Endodermal cell (in vitro differentiated cells): ENCODE data around the gene SCN3B. TPM values are rescaled to one million over a fixed set of nuclear protein-coding genes. Genes with fewer than 3 reads are reported as not detected.

ENCODE experiments used
- DNase-seq: peaks from one replicate; pipeline ENCODE4 v3.0.0-alpha.2; 2017
- H3K27ac ChIP-seq: 2 replicates; pipeline ENCODE4 v1.5.1; 2013; ENCODE audit warnings: mild to moderate bottlenecking, low read depth, low read length, moderate library complexity
- H3K27me3 ChIP-seq: 2 replicates; pipeline ENCODE4 v1.6.1; 2013; ENCODE audit warnings: mild to moderate bottlenecking, low read length, moderate library complexity; ENCODE audit not compliant: insufficient read depth, control insufficient read depth, poor library complexity, severe bottlenecking
- H3K36me3 ChIP-seq: 2 replicates; pipeline ENCODE4 v1.7.0; 2013; ENCODE audit warnings: mild to moderate bottlenecking, low read length, moderate library complexity; ENCODE audit not compliant: control insufficient read depth, insufficient read depth
- H3K4me1 ChIP-seq: one replicate; pipeline ENCODE4 v1.7.0; 2013; ENCODE audit warnings: low read length; ENCODE audit not compliant: control insufficient read depth, insufficient read depth
- H3K4me3 ChIP-seq: 2 replicates; pipeline ENCODE4 v1.5.1; 2013; ENCODE audit warnings: mild to moderate bottlenecking, low read length, moderate library complexity
- H3K9ac ChIP-seq: 2 replicates; pipeline ENCODE4 v1.6.1; 2013; ENCODE audit warnings: mild to moderate bottlenecking, low read length, moderate library complexity; ENCODE audit not compliant: poor library complexity, severe bottlenecking; ENCODE audit errors: extremely low read depth
- H3K9me3 ChIP-seq: 2 replicates; pipeline ENCODE4 v1.6.1; 2013; ENCODE audit warnings: mild to moderate bottlenecking, low read length, moderate library complexity; ENCODE audit not compliant: control insufficient read depth
- H3K27ac Mint-ChIP-seq: 2 replicates; pipeline ENCODE4 v1.8.0; 2020; ENCODE audit warnings: mixed read lengths
- H3K27me3 Mint-ChIP-seq: 2 replicates; pipeline ENCODE4 v1.8.0; 2021; ENCODE audit warnings: mild to moderate bottlenecking, mixed read lengths; ENCODE audit not compliant: insufficient read depth
- H3K36me3 Mint-ChIP-seq: 2 replicates; pipeline ENCODE4 v1.8.0; 2020; ENCODE audit warnings: low read depth, mixed read lengths
- H3K4me1 Mint-ChIP-seq: 2 replicates; pipeline ENCODE4 v1.8.0; 2020; ENCODE audit warnings: mixed read lengths
- H3K4me3 Mint-ChIP-seq: 2 replicates; pipeline ENCODE4 v1.8.0; 2020; ENCODE audit warnings: mild to moderate bottlenecking, moderate library complexity, mixed read lengths
- H3K9me3 Mint-ChIP-seq: 2 replicates; pipeline ENCODE4 v1.8.0; 2020; ENCODE audit warnings: mild to moderate bottlenecking, mixed read lengths
- CTCF ChIP-seq: fragments of 200-600 bp; sonication (generic); conservative IDR thresholded peaks from 2 replicates; pipeline ENCODE4 v1.5.0; 2021; ENCODE audit warnings: antibody characterized with exemption, mild to moderate bottlenecking
- WGBS, 2 experiments: methylation state at CpG; one replicate each; pipeline versions ENCODE4 v1.1.5 to v1.1.7; 2013; ENCODE audit warnings: missing lambda C conversion rate in 2 of 2, mixed read lengths in 1 of 2; ENCODE audit not compliant: insufficient coverage in 1 of 2, insufficient read length in 1 of 2; 5-methylcytosine and 5-hydroxymethylcytosine counted together
- total RNA-seq, 2 donors: library from RNA; stranded (reverse); fragmentation: NEBNext Ultra II Directional in 1 of 2; extraction: Animal tissue kit (Norgen Biotek cat#: 25700) in 1 of 2; gene quantifications; 2 replicates in 1 of 2; 3 replicates in 1 of 2; pipeline ENCODE4 v1.2.1, GENCODE V29; 2021

Gene SCN3B
- total RNA-seq, 2 donors from 2014 or later: 0.51 to 0.90 TPM

- Histone ChIP-seq H3K9me3 (no peaks in the 10 kb centered on the region), H3K27ac (no peak overlapping the region), H3K4me1 (peaks cover 15% of the 10 kb centered on the region), H3K4me3 (no peak overlapping the region), H3K27me3 (no peaks in the 10 kb centered on the region), H3K9ac (no peak overlapping the region), H3K36me3 (peaks cover 44% of the 10 kb centered on the region)
- Mint-ChIP-seq H3K27me3 (peaks cover 14% of the 10 kb centered on the region), H3K36me3 (peaks cover 5% of the 10 kb centered on the region), H3K4me3 (no peak overlapping the region), H3K9me3 (no peaks in the 10 kb centered on the region), H3K4me1 (peaks cover 36% of the 10 kb centered on the region), H3K27ac (no peak overlapping the region)
- DNase-seq: no peak
- 79 to 90% methylated on average over 4 to 5 of the region's 5 CpGs for WGBS, 2 experiments
- TF ChIP-seq CTCF: no peak
Measured at GRCh38 chr11:123585206-123585605, 69.2 kb downstream of the SCN3B start.

GRCh38 chr11:123584737-123585136, 69.7 kb downstream of the SCN3B start:
- no peak overlapping the region for H3K4me3 Mint-ChIP-seq
- TF ChIP-seq CTCF: no peak
- no peaks in the 10 kb centered on the region for H3K9me3 ChIP-seq
- peaks cover 14% of the 10 kb centered on the region for H3K27me3 Mint-ChIP-seq
- peaks cover 5% of the 10 kb centered on the region for H3K36me3 Mint-ChIP-seq
- no peak overlapping the region for H3K27ac Mint-ChIP-seq
- no peaks in the 10 kb centered on the region for H3K27me3 ChIP-seq
- H3K9me3 Mint-ChIP-seq: no peaks in the 10 kb centered on the region
- H3K9ac ChIP-seq: no peak overlapping the region
- DNase-seq: no peak
- H3K4me1 ChIP-seq: peaks cover 15% of the 10 kb centered on the region
- 92 to 100% methylated on average over 3 to 7 of the region's 7 CpGs for WGBS, 2 experiments
- no peak overlapping the region for H3K4me3 ChIP-seq
- peaks cover 40% of the 10 kb centered on the region for H3K36me3 ChIP-seq
- H3K4me1 Mint-ChIP-seq: peaks cover 36% of the 10 kb centered on the region
- no peak overlapping the region for H3K27ac ChIP-seq

- H3K4me1 Mint-ChIP-seq: peaks cover 36% of the 10 kb centered on the region
- Histone ChIP-seq H3K4me3 (no peak overlapping the region), H3K36me3 (peaks cover 37% of the 10 kb centered on the region), H3K4me1 (peaks cover 15% of the 10 kb centered on the region), H3K9ac (no peak overlapping the region), H3K9me3 (no peaks in the 10 kb centered on the region), H3K27ac (no peak overlapping the region), H3K27me3 (no peaks in the 10 kb centered on the region)
- peaks cover 5% of the 10 kb centered on the region for H3K36me3 Mint-ChIP-seq
- H3K27me3 Mint-ChIP-seq: peaks cover 14% of the 10 kb centered on the region
- H3K9me3 Mint-ChIP-seq: no peaks in the 10 kb centered on the region
- H3K4me3 Mint-ChIP-seq: no peak overlapping the region
- TF ChIP-seq CTCF: no peak
- WGBS, 2 experiments: 86 to 97% methylated on average over 1 to 4 of the region's 4 CpGs
- DNase-seq: no peak
- H3K27ac Mint-ChIP-seq: no peak overlapping the region
Measured at GRCh38 chr11:123584186-123584585, 70.2 kb downstream of the SCN3B start.
